ENCODE measurements around the gene PLEKHA6.

The PLEKHA6 gene

GRCh38 chr1:204319462-204319861 lies 40.3 kb downstream of the PLEKHA6 start:
- Histone ChIP-seq H3K27me3 (ENCODE audit: insufficient read depth, poor library complexity, severe bottlenecking) (no peaks in the 10 kb centered on the region), H3K27ac (replicated peaks) (no peak overlapping the region), H3K4me3 (replicated peaks; ENCODE audit: insufficient read depth, low read length) (no peak overlapping the region)
- DNase-seq (ENCODE audit: low read depth in 1 of 2, low spot score in 1 of 2): no peak
- TF ChIP-seq GABPA (IDR thresholded peaks at IDR 0.05; ENCODE audit: low read depth) (no peak), REST (IDR thresholded peaks at IDR 0.05; ENCODE audit: insufficient replicate concordance, low read depth) (no peak), SPI1 (IDR thresholded peaks at IDR 0.05; ENCODE audit: borderline replicate concordance, low read depth) (no peak), POLR2AphosphoS5 (IDR thresholded peaks at IDR 0.05; ENCODE audit: low read depth) (no peak), CTCF (IDR thresholded peaks at IDR 0.05; ENCODE audit: insufficient read depth, low read length) (no peak)

- Histone ChIP-seq H3K27me3 (ENCODE audit: insufficient read depth, poor library complexity, severe bottlenecking) (no peaks in the 10 kb centered on the region), H3K27ac (replicated peaks) (no peak overlapping the region), H3K4me3 (replicated peaks; ENCODE audit: insufficient read depth, low read length) (no peak overlapping the region)
- DNase-seq (ENCODE audit: low read depth in 1 of 2, low spot score in 1 of 2): no peak
- TF ChIP-seq POLR2AphosphoS5 (IDR thresholded peaks at IDR 0.05; ENCODE audit: low read depth): no peak
- no peak for TF ChIP-seq REST (IDR thresholded peaks at IDR 0.05; ENCODE audit: insufficient replicate concordance, low read depth)
- TF ChIP-seq CTCF (IDR thresholded peaks at IDR 0.05; ENCODE audit: insufficient read depth, low read length): no peak
- no peak for TF ChIP-seq GABPA (IDR thresholded peaks at IDR 0.05; ENCODE audit: low read depth)
- no peak for TF ChIP-seq SPI1 (IDR thresholded peaks at IDR 0.05; ENCODE audit: borderline replicate concordance, low read depth)
Measured at GRCh38 chr1:204319027-204319426, 40.7 kb downstream of the PLEKHA6 start.

GRCh38 chr1:204318324-204318723 lies 41.4 kb downstream of the PLEKHA6 start:
- Histone ChIP-seq H3K27me3 (ENCODE audit: insufficient read depth, poor library complexity, severe bottlenecking) (no peaks in the 10 kb centered on the region), H3K4me3 (replicated peaks; ENCODE audit: insufficient read depth, low read length) (no peak overlapping the region), H3K27ac (replicated peaks) (no peak overlapping the region)
- no peak for DNase-seq (ENCODE audit: low read depth in 1 of 2, low spot score in 1 of 2)
- TF ChIP-seq GABPA (IDR thresholded peaks at IDR 0.05; ENCODE audit: low read depth) (no peak), REST (IDR thresholded peaks at IDR 0.05; ENCODE audit: insufficient replicate concordance, low read depth) (no peak)

GRCh38 chr1:204317170-204317569 lies 42.6 kb downstream of the PLEKHA6 start:
- Histone ChIP-seq H3K27me3 (ENCODE audit: insufficient read depth, poor library complexity, severe bottlenecking) (no peaks in the 10 kb centered on the region), H3K27ac (replicated peaks) (no peak overlapping the region), H3K4me3 (replicated peaks; ENCODE audit: insufficient read depth, low read length) (no peak overlapping the region)
- TF ChIP-seq POLR2AphosphoS5 (IDR thresholded peaks at IDR 0.05; ENCODE audit: low read depth) (no peak), SPI1 (IDR thresholded peaks at IDR 0.05; ENCODE audit: borderline replicate concordance, low read depth) (no peak), REST (IDR thresholded peaks at IDR 0.05; ENCODE audit: insufficient replicate concordance, low read depth) (no peak), GABPA (IDR thresholded peaks at IDR 0.05; ENCODE audit: low read depth) (no peak), CTCF (IDR thresholded peaks at IDR 0.05; ENCODE audit: insufficient read depth, low read length) (no peak)
- DNase-seq (ENCODE audit: low read depth in 1 of 2, low spot score in 1 of 2): no peak
